ENCODE data around the gene LRRC36. TPM values are rescaled to one million over a fixed set of nuclear protein-coding genes. Genes with fewer than 3 reads are reported as not detected.

The LRRC36 gene
- total RNA-seq, 1 donor from 2014 or later = not detected

GRCh38 chr16:67430504-67430976 is 103.9 kb downstream of the LRRC36 start:
- peak overlapping the region; percentile 66 for H3K4me3 ChIP-seq
- peak; percentile 29 for DNase-seq
- H3K27me3 ChIP-seq (ENCODE audit: low read depth) = peaks cover 50% of the 10 kb centered on the region
- intact Hi-C loops (cut with micrococcal nuclease) = no loop called here
- H3K9me3 ChIP-seq (replicated peaks) = no peaks in the 10 kb centered on the region
- H3K4me1 ChIP-seq = peaks cover 43% of the 10 kb centered on the region
- TF ChIP-seq CTCF (IDR thresholded peaks at IDR 0.05; ENCODE audit: borderline replicate concordance) = no peak
- peak overlapping the region; percentile 62 for H3K27ac ChIP-seq (replicated peaks)
- H3K36me3 ChIP-seq = no peaks in the 10 kb centered on the region

- TF ChIP-seq CTCF (IDR thresholded peaks at IDR 0.05; ENCODE audit: borderline replicate concordance) = no peak
- no peaks in the 10 kb centered on the region for H3K36me3 ChIP-seq
- peak within 1 kb of the TSS; percentile 62 for H3K27ac ChIP-seq (replicated peaks)
- intact Hi-C loops (cut with micrococcal nuclease) = no loop called here
- H3K9me3 ChIP-seq (replicated peaks) = no peaks in the 10 kb centered on the region
- peak; percentile 55 for DNase-seq
- H3K27me3 ChIP-seq (ENCODE audit: low read depth) = peaks cover 44% of the 10 kb centered on the region
- peak within 1 kb of the TSS; percentile 66 for H3K4me3 ChIP-seq
- H3K4me1 ChIP-seq = peaks cover 43% of the 10 kb centered on the region
Observed at GRCh38 chr16:67430977-67431774, 104.6 kb downstream of the LRRC36 start, which contains the start of gene HSD11B2. TSS of gene HSD11B2 (plus strand) at chr16:67431121. CDS start at chr16:67431249, 128 bp downstream.

- no peak for TF ChIP-seq CTCF (IDR thresholded peaks at IDR 0.05; ENCODE audit: borderline replicate concordance)
- Histone ChIP-seq H3K27ac (replicated peaks) (peak overlapping the region; percentile 62), H3K36me3 (peaks cover 2% of the 10 kb centered on the region), H3K27me3 (ENCODE audit: low read depth) (peaks cover 37% of the 10 kb centered on the region), H3K4me1 (peaks cover 43% of the 10 kb centered on the region), H3K9me3 (replicated peaks) (no peaks in the 10 kb centered on the region), H3K4me3 (peak overlapping the region; percentile 66)
- intact Hi-C loops (cut with micrococcal nuclease) = no loop called here
- no peak for DNase-seq
Observed at GRCh38 chr16:67431775-67432505, 105.3 kb downstream of the LRRC36 start.

- no peak overlapping the region for H3K4me3 ChIP-seq
- peaks cover 7% of the 10 kb centered on the region for H3K36me3 ChIP-seq
- intact Hi-C loops (cut with micrococcal nuclease) = no loop called here
- DNase-seq = no peak
- no peaks in the 10 kb centered on the region for H3K9me3 ChIP-seq (replicated peaks)
- H3K4me1 ChIP-seq = peaks cover 43% of the 10 kb centered on the region
- H3K27me3 ChIP-seq (ENCODE audit: low read depth) = peaks cover 31% of the 10 kb centered on the region
- H3K27ac ChIP-seq (replicated peaks) = peak overlapping the region; percentile 62
- no peak for TF ChIP-seq CTCF (IDR thresholded peaks at IDR 0.05; ENCODE audit: borderline replicate concordance)
Observed at GRCh38 chr16:67432506-67432890, 105.9 kb downstream of the LRRC36 start.

- TF ChIP-seq CTCF (IDR thresholded peaks at IDR 0.05; ENCODE audit: borderline replicate concordance) = no peak
- Histone ChIP-seq H3K4me1 (peaks cover 36% of the 10 kb centered on the region), H3K36me3 (peaks cover 15% of the 10 kb centered on the region), H3K27me3 (ENCODE audit: low read depth) (peaks cover 24% of the 10 kb centered on the region), H3K27ac (replicated peaks) (no peak overlapping the region), H3K4me3 (no peak overlapping the region), H3K9me3 (replicated peaks) (no peaks in the 10 kb centered on the region)
- intact Hi-C loops (cut with micrococcal nuclease) = no loop called here
- no peak for DNase-seq
Observed at GRCh38 chr16:67433131-67433719, 106.6 kb downstream of the LRRC36 start.
